NCI-H2196 (cell line): ENCODE results near the gene NPY.
"Not testable (repeated sequence)": the region's sequence is repeated elsewhere in the genome, so short reads cannot be mapped to it uniquely, and the experiment has no call there.

ENCODE experiments used
- DNase-seq: peaks from one replicate; lab custom pipeline; 2025; ENCODE audit not compliant: unreplicated experiment; lab: John Stamatoyannopoulos, UW

NPY gene

DNA sequence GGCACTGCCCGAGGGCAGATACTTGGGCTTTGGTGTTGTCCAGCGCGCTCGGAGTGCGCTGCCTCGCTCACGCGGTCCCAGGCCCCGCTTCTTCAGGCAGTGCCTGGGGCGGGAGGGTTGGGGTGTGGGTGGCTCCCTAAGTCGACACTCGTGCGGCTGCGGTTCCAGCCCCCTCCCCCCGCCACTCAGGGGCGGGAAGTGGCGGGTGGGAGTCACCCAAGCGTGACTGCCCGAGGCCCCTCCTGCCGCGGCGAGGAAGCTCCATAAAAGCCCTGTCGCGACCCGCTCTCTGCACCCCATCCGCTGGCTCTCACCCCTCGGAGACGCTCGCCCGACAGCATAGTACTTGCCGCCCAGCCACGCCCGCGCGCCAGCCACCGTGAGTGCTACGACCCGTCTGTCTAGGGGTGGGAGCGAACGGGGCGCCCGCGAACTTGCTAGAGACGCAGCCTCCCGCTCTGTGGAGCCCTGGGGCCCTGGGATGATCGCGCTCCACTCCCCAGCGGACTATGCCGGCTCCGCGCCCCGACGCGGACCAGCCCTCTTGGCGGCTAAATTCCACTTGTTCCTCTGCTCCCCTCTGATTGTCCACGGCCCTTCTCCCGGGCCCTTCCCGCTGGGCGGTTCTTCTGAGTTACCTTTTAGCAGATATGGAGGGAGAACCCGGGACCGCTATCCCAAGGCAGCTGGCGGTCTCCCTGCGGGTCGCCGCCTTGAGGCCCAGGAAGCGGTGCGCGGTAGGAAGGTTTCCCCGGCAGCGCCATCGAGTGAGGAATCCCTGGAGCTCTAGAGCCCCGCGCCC lies at the start of gene NPY:
NPY (plus strand) TSS at position 294 of the 802 bp plus-strand sequence. CDS start 1,051 bp downstream, outside the sequence.
- DNase-seq = no peak

DNA sequence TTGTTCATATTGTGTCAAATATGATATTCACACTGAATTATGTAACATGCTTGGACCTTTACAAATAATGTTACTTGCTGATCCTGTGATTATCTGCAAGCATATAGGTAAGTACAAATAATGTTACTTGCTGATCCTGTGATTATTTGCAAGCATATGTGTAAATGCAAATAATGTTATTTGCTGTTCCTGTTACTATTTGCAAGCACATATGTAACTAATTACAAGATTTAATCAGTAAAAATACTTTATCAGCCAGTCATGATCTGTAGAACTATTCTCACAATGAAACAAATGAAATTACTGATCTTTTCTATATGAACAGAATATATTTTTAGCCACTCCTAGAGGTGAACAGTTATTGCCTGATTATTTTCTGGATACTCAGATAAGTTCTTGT lies 44.7 kb upstream of the NPY start:
- DNase-seq = no peak

DNA sequence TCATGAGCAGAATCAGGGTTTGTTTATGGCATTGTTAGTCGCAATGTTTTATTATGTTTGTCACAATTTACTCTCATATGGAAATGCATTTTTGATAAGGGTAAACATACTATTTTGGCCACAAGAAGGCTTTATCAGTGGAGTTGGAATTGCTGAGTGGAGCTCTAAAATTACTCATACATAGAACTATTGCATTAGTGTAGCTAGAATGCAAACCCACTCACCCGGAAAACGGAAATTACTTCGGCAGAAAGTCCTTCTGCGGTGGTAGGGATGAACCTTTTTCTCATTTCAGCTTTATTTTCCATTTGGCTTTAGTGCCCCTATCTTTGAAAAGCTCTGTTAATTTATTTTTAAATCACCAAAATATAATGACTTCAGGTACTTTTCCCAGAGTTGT lies 42.8 kb upstream of the NPY start:
- no peak for DNase-seq

DNA sequence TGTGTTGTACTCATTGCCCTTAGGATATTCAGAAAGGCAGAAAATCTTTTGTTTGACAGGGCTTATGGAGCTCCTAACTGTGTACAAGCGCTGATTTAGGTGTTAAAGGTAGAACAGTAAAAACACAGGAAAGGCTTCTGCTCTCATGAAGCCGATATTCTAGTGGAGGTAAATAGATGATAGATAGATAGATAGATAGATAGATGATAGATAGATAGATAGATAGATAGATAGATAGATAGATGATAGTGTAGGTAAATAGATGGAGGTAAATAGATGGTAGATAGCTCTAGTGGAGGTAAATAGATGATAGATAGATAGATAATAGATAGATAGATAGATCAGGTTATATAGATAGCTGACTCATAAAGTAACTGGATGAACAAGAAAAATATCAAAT lies 39.4 kb upstream of the NPY start:
- no peak for DNase-seq

DNA sequence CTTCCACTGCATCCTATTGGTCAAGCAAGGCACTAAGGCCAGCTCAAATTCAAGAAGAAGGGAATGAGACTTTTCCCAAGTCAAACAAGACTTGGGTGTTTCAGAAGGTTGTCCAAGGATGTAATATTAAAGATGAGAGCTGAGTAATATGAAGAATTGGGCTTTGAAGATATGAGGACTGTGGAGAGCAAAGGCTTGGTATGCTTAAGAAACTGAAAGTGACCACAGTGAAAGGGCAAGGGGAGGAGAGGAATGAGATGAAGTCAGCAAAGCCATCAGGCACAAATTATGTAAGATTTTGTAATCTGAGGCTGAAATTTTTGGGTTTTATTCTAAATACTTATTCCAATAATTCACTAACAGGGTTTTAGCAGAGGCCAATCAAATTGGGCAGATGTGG lies 38.6 kb upstream of the NPY start:
- no peak for DNase-seq

DNA sequence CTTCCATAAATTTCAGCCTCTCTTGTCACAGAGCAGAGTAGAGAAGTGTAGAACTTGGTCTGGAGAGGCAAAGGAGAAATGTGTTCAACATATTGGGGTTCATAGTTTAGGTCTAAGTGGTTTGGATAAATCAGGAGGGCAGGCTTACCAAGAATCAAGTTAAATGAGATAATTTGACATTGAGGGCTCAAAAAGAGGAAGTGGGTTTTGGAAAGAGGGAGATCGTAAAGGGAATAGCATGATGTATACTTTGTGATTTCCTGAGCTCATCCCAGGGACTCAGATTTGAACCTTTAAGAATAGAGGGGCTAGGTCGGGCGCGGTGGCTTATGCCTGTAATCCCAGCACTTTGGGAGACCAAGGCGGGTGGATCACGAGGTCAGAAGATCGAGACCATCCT lies 34.7 kb upstream of the NPY start:
- DNase-seq = no peak

DNA sequence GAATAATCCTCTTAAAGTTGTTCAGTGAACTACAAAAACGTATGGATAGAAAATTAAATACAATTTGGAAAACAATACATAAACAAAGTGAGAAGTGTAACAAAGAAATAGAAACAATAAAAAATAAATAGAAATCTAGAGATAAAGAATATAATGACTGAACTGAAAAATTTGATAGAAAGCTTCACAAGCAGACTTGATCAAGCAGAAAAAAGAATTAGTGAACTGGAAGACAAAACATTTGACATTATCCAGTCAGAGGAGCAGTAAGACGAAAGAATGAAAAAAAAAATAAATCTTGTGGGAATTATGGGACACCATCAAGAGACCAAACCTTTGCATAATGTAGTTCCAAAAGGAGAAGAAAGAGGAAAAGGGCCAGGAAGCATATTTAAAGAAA lies 32.4 kb upstream of the NPY start:
- DNase-seq = no peak

DNA sequence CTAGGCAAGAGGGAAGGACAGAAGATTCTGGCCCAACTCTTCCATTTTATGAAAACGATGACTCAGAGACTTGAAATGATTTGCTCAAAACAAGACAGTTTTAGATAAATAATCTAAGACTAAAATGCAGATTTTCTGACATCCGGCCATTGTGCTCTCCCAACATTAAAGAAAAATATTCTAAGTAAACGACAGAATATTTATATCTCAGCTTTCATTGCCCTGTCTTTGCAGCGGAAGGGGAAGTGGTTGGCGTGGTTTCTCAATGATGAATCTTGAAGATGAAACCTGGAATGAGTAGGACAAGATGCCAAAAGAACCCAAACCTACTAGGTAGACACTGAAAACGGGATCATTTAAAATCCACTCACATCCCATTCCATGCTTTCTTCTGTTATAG lies 28.9 kb upstream of the NPY start:
- no peak for DNase-seq

DNA sequence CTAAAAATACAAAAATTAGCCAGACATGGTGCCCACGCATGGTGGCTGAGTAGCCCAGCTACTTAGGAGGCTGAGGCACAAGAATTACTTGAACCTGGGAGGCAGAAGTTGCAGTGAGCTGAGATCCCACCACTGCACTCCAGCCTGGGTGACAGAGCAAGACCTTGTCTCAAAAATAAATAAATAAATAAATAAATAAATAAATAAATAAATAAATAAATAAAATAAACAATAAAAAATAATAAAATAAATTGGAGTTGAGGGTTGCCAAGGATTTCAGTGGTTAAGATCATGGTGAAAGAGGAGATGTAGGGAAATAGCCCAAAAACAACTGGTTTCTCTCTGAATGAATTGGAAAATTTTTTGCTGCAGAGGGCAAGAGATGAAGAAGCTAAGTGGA lies 25.7 kb upstream of the NPY start:
- DNase-seq = not testable (repeated sequence)

DNA sequence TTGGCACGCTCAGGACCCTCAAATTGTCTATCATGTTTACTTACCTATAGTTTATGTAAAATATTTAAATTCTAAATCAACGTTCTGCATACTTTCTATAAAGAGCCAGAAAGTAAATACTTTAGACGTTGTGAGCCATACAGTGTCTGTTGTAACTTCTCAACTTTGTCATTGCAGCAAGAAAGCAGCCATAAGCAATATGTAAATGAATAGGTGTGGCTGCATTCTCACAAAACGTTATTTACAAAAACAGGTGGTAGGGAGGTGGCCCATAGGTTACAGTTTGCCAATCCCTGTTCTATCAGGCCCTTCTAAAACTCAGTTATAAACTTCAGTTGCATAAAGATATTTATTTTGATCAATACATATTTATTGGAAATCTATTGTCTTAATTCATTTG lies 12.1 kb upstream of the NPY start:
- DNase-seq = no peak

DNA sequence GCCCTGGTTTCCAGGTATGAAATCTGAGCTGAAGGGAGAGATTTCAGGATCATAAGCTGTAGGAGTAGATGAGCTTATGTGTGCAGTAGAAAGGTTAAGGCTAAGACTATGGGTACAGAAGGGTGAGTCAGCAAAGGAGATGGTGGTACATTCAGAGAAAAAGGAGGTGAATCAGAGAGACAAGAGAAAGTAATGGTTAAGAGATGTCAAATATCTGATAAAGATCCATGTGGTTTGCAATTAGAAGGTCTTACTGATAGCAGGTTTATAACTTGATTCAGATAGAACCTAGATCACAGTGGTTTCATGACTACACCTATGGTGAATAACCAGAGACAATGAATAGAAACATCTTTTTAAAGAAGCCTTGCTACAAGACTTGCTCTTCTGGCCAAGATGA lies 4.5 kb upstream of the NPY start:
- DNase-seq = no peak

DNA sequence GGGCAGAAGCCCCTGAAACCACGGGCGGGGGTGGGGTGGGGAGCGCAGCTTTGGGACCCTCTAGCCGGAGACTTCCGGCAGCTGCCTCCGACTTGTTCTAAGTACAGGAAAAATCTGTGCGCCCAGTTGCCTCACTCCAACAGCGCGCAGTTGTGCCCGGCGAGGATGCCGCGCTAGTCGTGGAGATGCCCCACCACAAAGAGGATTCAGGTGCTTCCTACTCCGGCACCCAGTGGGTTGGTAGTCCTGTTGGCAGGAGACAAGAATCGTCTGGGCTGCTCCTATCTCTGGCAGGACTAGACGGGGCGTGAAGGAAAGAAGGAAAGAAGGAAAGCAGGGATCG lies 465 bp upstream of the NPY start:
- no peak for DNase-seq

DNA sequence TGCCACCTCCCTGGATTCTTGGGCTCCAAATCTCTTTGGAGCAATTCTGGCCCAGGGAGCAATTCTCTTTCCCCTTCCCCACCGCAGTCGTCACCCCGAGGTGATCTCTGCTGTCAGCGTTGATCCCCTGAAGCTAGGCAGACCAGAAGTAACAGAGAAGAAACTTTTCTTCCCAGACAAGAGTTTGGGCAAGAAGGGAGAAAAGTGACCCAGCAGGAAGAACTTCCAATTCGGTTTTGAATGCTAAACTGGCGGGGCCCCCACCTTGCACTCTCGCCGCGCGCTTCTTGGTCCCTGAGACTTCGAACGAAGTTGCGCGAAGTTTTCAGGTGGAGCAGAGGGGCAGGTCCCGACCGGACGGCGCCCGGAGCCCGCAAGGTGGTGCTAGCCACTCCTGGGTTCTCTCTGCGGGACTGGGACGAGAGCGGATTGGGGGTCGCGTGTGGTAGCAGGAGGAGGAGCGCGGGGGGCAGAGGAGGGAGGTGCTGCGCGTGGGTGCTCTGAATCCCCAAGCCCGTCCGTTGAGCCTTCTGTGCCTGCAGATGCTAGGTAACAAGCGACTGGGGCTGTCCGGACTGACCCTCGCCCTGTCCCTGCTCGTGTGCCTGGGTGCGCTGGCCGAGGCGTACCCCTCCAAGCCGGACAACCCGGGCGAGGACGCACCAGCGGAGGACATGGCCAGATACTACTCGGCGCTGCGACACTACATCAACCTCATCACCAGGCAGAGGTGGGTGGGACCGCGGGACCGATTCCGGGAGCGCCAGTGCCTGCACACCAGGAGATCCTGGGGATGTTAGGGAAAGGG lies 913 bp downstream of the NPY start:
- no peak for DNase-seq

DNA sequence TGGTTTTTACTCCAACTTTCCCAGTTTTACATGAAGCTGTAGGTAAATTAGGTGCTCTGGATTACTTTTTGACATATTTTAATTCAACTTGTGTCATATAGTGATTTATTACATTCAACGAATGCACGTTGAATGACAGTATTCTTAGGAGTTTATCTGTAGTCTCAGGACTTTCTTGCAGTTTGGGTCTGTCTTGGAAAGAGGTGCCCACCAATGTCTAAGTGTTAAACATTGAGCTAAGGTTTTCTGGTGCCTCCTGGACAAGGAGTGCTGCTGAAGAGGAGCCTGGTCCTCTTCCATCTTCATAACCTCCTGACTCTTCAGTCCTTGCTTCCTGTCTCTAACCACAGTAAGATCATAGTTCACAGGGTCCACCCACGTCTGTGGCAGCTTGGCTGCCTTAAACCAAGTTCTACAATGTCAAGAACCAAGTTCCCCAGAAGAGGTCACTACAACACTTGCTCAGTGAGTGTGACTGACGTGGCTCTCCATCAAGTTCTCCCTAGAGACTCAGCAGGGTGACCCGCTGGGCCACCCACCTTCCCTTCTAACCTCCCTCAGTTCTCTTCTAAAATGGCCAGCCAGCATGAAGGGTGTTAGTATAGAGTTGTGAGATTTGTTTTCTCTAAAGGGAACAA lies 6.1 kb downstream of the NPY start:
- DNase-seq = peak; percentile 6

DNA sequence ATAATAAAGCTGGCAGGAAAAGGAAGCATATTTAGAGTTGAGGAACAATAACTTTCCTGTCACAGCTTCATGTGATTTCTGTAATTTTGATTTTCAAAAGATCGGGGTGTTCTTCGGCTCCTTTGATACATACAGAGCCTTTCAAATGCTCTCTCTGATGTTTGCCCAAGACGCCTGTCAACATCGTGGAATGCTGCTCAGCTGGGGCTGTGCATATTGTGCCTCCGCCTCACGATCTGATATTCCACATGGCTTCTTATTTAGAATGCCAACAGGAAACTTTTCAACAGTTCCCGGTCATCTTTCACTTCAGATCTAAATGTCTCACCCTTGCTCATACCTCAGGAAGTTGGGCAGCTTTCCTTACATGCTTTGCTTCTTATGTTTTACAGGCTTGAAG lies 7.3 kb downstream of the NPY start:
- no peak for DNase-seq

DNA sequence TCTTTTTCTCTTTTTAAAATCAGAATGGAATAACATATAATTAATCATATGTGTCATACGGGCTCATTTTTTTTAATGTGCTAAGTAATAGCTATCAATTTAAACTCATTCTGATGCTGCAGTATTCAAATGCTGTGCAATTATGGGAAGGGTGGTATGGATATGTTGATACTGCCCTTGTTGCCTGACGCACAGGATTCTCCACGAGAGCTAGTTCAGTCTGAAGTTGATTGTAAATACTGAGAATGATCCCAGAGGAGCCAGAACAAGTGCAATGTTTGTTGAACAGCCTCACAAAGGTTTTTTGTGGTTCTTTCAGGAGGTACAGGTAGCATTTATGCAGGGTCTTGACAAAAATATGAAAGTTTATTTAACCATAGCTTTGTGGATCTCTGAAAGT lies 13.4 kb downstream of the NPY start:
- DNase-seq = no peak

DNA sequence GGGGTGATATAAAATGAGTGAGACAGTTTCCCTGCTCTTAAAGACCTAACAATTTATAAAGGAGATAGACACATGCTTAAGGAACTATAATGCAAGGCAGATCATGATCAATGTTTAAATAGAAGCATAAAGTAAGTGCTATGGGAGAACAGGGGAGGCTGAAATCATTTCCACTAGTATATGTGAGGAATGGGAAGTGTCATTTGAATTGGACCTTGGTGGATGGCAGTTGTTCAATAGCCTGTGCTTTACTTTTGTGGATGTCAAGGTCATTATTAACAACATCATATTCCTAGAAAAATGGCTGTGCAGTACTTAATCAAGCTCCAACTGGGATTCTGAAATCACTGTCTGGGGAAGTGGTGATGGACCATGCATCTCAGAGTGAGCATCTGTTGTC lies 14.7 kb downstream of the NPY start:
- no peak for DNase-seq

DNA sequence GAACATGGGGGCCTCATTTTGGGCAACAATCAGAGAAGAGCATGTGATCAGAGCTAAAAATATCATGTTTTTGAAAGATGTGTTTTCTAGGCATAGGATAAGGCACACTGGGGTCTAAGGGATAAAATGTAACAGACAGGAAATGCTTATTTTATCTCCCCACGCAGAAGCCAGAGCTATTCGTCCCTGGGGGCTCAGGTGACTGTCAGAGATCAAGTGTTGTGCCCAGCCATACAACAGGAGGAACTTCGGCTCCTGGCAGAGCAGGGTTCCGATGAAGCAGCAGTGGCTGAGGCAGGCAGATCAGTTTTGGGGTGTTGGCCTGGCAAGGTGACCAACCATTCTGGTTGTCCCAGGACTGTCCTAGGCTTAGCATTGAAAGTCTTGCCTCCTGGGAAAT lies 15.2 kb downstream of the NPY start:
- DNase-seq = no peak

DNA sequence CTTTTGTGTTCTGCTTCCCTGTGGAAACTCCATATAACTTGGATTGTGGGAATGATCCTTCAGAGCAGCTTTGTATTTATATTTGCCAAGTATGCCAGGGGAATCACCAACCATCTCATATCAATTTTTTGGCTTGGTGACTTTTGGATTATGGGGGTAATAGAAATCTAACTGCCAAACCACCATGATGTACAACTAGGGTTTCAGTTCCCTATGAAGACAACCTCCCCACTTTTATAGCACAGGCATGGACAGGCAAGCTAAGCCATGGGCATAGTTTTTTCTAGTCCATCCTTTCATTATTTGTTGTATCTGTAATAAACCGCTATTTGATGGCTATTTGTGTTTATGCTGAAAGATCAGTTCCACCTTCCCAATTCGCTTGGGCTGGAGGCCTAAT lies 17.7 kb downstream of the NPY start:
- no peak for DNase-seq

DNA sequence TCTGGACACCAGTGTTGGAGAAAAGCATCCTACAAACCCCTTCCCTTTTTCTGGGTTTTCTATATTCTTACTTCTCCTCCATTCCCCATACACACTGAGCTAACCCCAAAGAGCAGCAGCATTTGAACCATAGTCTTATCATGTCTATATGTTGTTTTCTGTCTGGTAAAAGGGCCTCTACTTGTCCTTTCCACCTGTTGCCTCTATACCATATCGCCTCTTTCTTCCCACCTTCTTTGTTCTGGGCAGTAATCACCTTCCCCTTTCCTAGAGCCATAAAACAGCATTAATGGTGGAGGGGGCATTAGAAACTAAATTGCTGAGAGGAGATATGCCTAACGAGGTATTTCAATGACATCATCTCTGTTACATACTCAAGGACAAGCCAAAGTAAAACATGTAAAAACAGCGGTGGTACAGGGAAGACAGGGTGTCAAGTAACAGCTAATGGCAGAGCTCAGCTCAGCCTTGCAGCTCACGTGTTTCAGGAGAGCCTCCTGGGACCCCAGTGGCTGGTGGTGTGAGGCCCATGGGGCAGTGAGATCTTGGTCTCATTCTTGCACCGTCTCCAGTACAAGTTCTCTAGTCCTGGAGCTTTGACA lies 20.6 kb downstream of the NPY start:
- DNase-seq = no peak

DNA sequence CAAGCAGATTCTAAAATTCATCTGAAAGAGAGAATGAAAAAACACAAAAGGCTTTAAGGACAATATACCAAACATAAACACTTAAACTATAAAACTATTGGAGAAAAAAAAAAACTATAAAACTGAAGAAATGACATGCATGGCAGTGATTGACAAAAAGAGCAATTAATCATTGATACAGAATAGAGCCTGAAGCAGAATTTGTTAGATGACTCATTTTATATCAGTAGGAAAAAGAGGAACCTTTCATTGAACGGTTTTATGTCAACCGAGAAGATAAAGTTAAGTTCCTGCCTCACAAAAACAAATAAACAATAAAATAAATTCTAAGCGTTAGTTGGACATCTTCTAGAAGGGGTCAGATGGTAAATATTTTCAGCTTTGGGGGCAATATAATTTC lies 23.3 kb downstream of the NPY start:
- DNase-seq = no peak

DNA sequence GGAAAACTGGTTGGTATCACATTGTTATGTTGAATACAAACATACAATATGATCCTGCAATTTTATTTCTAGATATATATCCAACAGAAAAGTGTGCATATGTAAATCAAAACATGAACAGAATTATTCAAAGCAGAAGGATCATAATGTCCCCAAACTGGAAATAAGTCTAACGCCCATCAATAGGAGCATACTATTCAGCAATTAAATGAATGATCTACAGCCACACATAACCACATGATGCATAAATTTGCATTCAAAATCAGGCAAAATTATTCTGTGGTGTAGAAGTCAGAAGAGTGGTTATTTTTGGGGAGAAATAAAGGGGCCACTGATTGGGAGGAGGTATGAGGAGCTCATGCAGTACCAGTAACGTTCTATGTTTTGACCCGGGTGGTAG lies 28.6 kb downstream of the NPY start:
- DNase-seq = no peak
